ENCODE results near the gene UGT1A1.
"Not testable (repeated sequence)": the region's sequence is repeated elsewhere in the genome, so short reads cannot be mapped to it uniquely, and the experiment has no call there.

Gene UGT1A1

GRCh38 chr2:233740870-233741269 lies 19.2 kb upstream of the UGT1A1 start:
- Histone ChIP-seq H3K9me3 (ENCODE audit: low read depth, low read length) (no peaks in the 10 kb centered on the region), H3K9ac (ENCODE audit: insufficient read length) (no peak overlapping the region), H3K27ac (no peak overlapping the region), H3K36me3 (ENCODE audit: insufficient read depth, low read length) (no peaks in the 10 kb centered on the region), H3K4me3 (no peak overlapping the region)
- TF ChIP-seq EZH2 (IDR thresholded peaks at IDR 0.05) (no peak), POLR2AphosphoS5 (IDR thresholded peaks at IDR 0.05; ENCODE audit: borderline replicate concordance, low read depth, low read length) (no peak), FOXP2 (optimal IDR thresholded peaks at IDR 0.05; ENCODE audit: control extremely low read depth, extremely low read length, insufficient read depth) (no peak)
- DNase-seq (ENCODE audit: low read depth, low spot score), result no peak

DNA sequence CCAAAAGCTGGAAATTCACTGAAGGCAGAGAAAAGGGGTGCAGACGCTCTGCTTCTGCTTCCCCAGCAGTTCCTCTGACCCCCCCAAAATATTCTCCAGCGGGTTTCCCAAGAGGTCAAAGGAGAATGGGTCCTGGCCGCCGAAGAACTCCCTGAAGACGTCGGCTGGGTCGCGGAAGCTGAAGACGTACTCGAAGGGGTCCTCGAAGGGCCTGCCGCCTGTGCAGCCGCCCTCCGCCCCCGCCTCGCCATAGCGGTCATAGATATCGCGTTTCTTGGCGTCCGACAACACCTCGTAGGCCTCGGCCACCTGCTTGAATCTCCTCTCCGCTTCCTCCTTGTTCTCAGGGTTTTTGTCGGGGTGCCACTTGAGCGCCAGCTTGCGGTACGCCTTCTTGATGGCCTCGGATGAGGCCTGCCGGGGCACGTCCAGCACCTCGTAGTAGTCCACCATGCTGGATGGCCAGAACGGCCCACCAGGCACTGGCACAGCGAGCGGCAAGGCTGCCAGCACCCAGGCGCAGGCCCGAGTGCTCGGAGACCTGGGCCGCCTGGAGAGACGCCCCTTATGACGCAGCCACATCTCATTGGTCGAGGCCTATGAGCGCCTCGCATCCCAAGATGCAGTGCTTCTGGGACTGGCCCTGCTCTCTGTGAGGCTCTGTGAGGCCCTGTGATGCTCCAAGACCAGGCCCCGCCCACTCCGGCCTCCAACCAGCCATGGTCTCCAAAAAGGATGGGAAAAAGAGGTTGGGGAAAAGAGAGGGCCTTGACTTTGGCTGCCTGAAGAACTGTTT lies 16.4 kb upstream of the UGT1A1 start:
- Histone ChIP-seq H3K36me3 (ENCODE audit: insufficient read depth, low read length) (no peaks in the 10 kb centered on the region), H3K9ac (ENCODE audit: insufficient read length) (no peak overlapping the region), H3K9me3 (ENCODE audit: low read depth, low read length) (no peaks in the 10 kb centered on the region), H3K4me3 (no peak overlapping the region), H3K27ac (no peak overlapping the region)
- DNase-seq (ENCODE audit: low read depth, low spot score), result no peak
- no peak for TF ChIP-seq FOXP2 (optimal IDR thresholded peaks at IDR 0.05; ENCODE audit: control extremely low read depth, extremely low read length, insufficient read depth)
- no peak for TF ChIP-seq EZH2 (IDR thresholded peaks at IDR 0.05)
- TF ChIP-seq POLR2AphosphoS5 (IDR thresholded peaks at IDR 0.05; ENCODE audit: borderline replicate concordance, low read depth, low read length), result no peak

DNA sequence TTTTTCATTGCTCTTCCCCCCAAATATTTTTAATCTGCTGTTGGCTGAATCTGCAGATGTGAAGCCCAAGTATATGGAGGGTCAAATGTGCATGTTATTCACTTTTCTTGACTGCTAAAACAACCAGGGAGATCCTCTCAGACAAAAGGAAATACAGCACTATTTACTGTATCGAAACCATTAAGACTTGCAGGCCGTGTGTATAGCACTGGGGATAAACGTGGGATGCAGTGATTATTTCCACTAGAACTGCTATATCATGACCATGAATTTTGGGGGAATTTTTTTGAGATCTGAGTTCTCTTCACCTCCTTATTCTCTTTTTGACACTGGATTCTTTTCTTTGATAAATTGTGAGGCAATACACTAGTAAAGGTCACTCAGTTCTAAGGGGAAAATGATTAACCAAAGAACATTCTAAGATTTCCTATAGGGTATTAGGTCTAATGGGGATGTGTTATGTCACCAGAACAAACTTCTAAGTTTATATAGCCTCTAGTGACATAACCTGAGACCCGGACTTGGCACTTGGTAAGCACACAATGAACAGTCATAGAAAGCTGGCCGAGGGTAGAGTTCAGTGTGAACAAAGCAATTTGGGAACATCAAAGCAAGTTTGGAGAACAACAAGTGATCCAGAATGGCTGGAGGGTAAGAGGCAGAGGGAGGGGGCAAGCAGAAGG lies 14.9 kb upstream of the UGT1A1 start:
- H3K36me3 ChIP-seq (ENCODE audit: insufficient read depth, low read length), result no peaks in the 10 kb centered on the region
- DNase-seq (ENCODE audit: low read depth, low spot score), result no peak
- TF ChIP-seq FOXP2 (optimal IDR thresholded peaks at IDR 0.05; ENCODE audit: control extremely low read depth, extremely low read length, insufficient read depth), result no peak
- H3K9ac ChIP-seq (ENCODE audit: insufficient read length), result no peak overlapping the region
- no peaks in the 10 kb centered on the region for H3K9me3 ChIP-seq (ENCODE audit: low read depth, low read length)
- no peak overlapping the region for H3K27ac ChIP-seq
- no peak overlapping the region for H3K4me3 ChIP-seq

DNA sequence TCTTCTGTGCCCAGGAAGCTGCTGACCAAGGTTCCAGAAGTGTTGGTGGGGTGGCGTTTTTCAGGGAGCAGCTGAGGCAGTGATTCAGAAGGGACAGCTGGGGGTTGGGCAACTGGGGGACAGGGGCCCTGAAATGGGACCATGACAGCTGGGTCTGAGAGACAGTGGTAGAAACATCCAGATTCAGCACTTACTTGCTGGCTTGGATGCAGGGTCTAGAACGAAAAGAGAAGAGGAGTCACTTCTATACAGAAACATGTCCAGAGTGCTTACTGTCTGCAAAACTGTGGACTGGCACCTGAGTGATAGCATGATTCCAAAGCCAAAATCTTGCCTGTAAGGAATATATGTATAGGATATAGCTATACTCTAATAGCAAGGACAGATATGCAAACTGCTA lies 14.2 kb upstream of the UGT1A1 start:
- not testable (repeated sequence) for H3K4me3 ChIP-seq; H3K36me3 ChIP-seq (ENCODE audit: insufficient read depth, low read length); H3K27ac ChIP-seq; DNase-seq (ENCODE audit: low read depth, low spot score); H3K9me3 ChIP-seq (ENCODE audit: low read depth, low read length); H3K9ac ChIP-seq (ENCODE audit: insufficient read length)

DNA sequence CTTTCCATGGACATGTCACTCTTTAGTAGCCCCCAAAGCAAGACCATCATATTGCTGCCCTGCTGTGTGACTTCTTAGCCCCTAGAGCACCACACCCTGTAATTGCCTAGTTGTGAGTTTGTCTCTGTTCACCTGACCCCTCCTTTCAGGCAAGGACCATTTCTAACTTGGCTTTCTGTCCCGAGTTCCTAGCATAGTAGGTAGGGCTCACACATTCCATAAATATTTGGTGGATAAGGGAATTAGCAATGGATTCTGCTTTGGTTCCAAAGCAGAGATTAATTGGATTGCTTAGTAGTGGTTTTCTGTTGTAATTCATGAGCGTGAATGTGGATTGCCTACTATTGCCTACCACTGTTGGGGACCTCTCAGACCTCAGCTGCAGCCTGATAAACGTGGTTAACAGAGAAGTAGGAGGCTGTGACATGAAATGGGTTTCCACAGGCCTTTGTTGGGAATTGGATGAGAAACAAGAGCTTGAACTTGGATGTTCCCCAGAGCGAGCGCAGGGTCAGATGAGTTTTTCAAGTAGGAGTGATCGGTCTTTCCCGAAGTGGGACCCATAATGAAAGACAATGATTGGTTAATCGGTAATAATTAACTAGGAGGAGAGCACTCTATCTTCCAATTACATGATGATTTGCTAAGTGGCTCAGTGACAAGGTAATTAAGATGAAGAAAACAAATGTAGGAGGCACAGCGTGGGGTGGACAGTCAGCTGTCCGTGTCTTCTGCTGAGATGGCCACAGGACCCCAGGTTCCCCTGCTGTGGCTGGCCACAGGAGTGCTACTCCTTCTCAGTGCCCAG lies 13.4 kb upstream of the UGT1A1 start:
- H3K4me3 ChIP-seq, result no peak overlapping the region
- H3K36me3 ChIP-seq (ENCODE audit: insufficient read depth, low read length), result no peaks in the 10 kb centered on the region
- TF ChIP-seq FOXP2 (optimal IDR thresholded peaks at IDR 0.05; ENCODE audit: control extremely low read depth, extremely low read length, insufficient read depth), result no peak
- no peak for TF ChIP-seq EZH2 (IDR thresholded peaks at IDR 0.05)
- TF ChIP-seq POLR2AphosphoS5 (IDR thresholded peaks at IDR 0.05; ENCODE audit: borderline replicate concordance, low read depth, low read length), result no peak
- no peak overlapping the region for H3K9ac ChIP-seq (ENCODE audit: insufficient read length)
- H3K27ac ChIP-seq, result no peak overlapping the region
- DNase-seq (ENCODE audit: low read depth, low spot score), result no peak
- no peaks in the 10 kb centered on the region for H3K9me3 ChIP-seq (ENCODE audit: low read depth, low read length)

GRCh38 chr2:233747283-233747544 lies 12.9 kb upstream of the UGT1A1 start:
- DNase-seq (ENCODE audit: low read depth, low spot score), result no peak
- no peak for TF ChIP-seq EZH2 (IDR thresholded peaks at IDR 0.05)
- no peak for TF ChIP-seq FOXP2 (optimal IDR thresholded peaks at IDR 0.05; ENCODE audit: control extremely low read depth, extremely low read length, insufficient read depth)
- no peak for TF ChIP-seq POLR2AphosphoS5 (IDR thresholded peaks at IDR 0.05; ENCODE audit: borderline replicate concordance, low read depth, low read length)
- Histone ChIP-seq H3K27ac (no peak overlapping the region), H3K36me3 (ENCODE audit: insufficient read depth, low read length) (no peaks in the 10 kb centered on the region), H3K9ac (ENCODE audit: insufficient read length) (no peak overlapping the region), H3K4me3 (no peak overlapping the region), H3K9me3 (ENCODE audit: low read depth, low read length) (no peaks in the 10 kb centered on the region)

DNA sequence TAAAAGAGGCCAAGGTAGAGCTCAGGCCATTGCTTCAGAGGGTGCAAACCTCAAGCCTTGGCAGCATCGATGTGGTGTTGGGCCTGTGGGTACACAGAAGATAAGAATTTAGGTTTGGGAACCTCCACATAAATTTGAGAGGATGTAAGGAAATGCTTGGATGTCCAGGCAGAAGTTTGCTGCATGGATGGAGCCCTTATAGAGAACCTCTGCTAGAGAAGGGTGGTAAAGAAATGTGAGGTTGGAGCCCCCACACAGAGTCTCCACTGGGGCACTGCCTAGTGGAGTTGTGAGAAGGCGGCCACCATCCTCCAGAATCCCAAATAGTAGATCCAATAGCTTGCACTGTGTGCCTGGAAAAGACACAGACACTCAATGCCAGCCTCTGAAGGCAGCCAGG lies 9.4 kb upstream of the UGT1A1 start:
- DNase-seq (ENCODE audit: low read depth, low spot score); H3K4me3 ChIP-seq; H3K27ac ChIP-seq: not testable (repeated sequence)

GRCh38 chr2:233751212-233752009 lies 8.7 kb upstream of the UGT1A1 start:
- not testable (repeated sequence) for H3K27ac ChIP-seq; H3K9me3 ChIP-seq (ENCODE audit: low read depth, low read length); DNase-seq (ENCODE audit: low read depth, low spot score); H3K36me3 ChIP-seq (ENCODE audit: insufficient read depth, low read length); H3K9ac ChIP-seq (ENCODE audit: insufficient read length); H3K4me3 ChIP-seq

More for the DNA sequence above, 9.4 kb upstream of the UGT1A1 start:
- not testable (repeated sequence) for H3K9me3 ChIP-seq (ENCODE audit: low read depth, low read length); H3K36me3 ChIP-seq (ENCODE audit: insufficient read depth, low read length); H3K9ac ChIP-seq (ENCODE audit: insufficient read length)

Measured in SK-N-MC (cell line).